ENCODE measurements around the gene YWHAG. TPM values are rescaled to one million over a fixed set of nuclear protein-coding genes. Genes with fewer than 3 reads are reported as not detected.
A peak's percentile ranks its signal among the peaks of the same experiment; 100 is the strongest.
"Not testable (repeated sequence)": the region's sequence is repeated elsewhere in the genome, so short reads cannot be mapped to it uniquely, and the experiment has no call there.

YWHAG gene
- total RNA-seq (2014; rRNA removed; shearing (Covaris generic)): 80.4 and 89.8 TPM in 2 replicates

DNA sequence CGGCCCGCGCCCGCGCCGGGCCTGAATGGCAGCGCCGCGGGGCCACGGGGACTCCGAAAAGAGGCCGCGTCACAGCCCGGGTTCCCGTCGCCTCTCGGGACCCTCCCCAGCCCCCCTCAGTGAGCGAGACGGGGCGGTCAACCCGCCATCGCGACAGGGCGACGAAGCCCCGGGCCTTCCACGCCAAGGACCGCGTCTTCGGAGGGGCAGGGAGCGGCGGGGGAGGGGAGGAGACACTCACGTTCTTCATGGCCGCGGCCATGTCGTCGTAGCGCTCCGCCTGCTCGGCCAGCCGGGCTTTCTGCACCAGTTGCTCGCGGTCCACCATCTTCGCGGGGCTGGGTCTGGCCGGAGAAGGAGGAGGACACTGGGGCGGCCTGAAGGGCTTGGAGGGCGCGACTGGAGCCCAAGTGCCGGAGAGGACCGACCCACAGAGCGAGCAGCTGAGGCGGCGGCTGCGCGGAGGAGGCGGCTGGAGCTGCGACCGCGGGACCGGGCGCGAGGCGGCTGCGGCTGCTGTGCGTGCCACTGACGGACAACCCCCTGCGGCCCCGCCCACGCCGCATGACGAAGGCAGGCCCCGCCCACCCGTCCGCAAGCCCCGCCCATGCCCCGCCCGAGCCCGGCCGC is at the start of gene YWHAG:
YWHAG (minus strand) TSS at position 511 of the 630 bp plus-strand sequence; CDS start at position 328, 183 bp downstream.
- peak; percentile 84 for DNase-seq (ENCODE audit: low read depth)

DNA sequence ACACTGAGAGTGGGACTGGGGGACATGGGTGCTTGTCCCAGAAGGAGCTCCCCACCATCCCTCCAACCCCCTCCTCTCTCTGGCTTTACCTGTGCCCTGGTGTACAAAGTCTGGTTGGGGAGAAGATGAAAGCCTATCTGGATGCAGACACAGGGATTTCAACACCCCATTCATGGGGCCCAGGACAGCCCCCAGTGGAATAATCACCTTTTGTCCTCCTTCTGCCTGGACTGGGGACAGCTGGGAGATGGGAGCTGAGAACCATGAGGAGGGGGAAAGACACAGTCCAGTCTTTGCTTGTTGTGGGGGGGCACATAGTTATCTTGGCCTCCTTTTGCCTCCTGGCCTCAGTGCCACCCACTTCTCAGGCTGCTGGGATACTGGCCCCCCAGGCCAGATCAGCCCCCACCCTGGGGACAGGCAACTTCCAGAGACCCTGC is 49.4 kb upstream of the YWHAG start:
- no peak for DNase-seq (ENCODE audit: low read depth)

DNA sequence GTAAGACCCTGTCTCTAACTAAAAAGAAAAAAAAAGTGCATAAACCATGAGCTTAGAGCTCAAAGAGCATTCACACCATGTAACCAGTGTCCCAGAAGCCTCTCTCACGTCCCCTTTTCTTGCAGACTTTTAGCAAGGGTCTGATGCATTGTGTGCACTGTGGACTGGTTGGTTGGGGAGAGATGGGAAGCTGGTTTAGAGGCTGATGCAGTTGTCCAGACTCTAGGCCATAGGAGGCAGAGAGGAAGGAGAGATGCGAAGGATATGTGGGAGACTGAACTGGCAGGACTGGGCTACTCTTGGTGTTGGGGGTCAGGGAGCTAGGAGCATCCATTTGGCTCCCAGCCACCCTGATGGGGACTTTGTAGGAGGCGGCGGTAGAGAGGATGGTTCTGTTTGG is 48.9 kb upstream of the YWHAG start:
- DNase-seq (ENCODE audit: low read depth): no peak

DNA sequence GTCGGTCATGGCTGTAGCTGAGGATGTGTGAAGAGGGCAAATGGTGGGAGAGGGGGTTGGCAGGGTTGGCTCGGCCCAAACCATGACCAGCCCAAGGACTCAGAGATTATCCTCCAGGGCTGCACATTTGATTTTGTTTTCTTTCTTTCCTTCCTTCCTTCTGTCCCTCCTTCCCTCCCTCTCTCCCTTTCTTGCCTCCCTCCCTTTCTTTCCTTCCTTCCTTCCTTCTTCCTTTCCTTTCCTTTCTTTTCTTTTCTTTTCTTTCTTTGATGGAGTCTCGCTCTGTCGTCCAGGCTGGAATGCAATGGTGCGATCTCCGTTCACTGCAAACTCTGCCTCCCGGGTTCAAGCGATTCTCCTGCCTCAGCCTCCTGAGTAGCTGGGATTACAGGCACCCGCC is 46.9 kb upstream of the YWHAG start:
- no peak for DNase-seq (ENCODE audit: low read depth)

GRCh38 chr7:76403780-76404494 is 45.1 kb upstream of the YWHAG start:
- no peak for DNase-seq (ENCODE audit: low read depth)

DNA sequence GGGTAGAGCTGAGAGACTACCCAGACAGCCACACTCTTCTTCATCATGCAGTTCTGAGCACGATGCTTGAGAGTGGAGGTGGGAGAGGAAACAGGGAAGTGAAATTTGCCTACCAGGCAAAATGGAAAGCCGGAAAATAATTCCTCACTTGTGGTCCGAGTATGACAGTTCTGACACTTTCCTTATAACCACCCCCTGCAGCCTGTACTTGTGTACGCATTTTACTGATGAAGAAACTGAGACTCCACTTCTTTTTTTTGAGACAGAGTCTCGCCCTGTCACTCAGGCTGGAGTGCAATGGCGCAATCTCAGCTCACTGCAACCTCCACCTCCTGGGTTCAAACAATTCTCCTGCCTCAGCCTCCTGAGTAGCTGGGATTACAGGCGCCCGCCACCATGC is 44.3 kb upstream of the YWHAG start:
- not testable (repeated sequence) for DNase-seq (ENCODE audit: low read depth)

DNA sequence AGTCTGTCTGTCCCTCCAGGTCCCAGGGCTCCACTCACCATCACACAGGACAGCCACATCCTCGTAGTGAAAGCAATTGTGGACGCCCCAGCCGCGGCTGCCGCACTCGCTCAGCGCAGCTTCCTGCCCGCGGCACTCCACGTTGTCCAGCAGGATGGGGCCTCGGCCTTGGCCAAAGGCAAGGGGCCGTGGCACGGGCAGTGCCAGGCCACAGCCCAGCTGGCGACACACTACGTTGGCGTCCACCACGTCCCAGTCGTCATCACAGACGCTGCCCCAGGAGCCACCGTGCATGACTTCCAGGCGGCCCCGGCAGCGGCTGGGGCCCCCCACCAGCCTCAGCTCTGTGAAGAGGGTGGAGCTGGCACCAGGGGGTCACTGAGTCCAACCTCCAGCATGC is 41.5 kb upstream of the YWHAG start:
- DNase-seq (ENCODE audit: low read depth): no peak

- peak; percentile 80 for DNase-seq (ENCODE audit: low read depth)
Measured at GRCh38 chr7:76397409-76398183, 38.8 kb upstream of the YWHAG start.

GRCh38 chr7:76396864-76397263 is 38.1 kb upstream of the YWHAG start:
- no peak for DNase-seq (ENCODE audit: low read depth)

DNA sequence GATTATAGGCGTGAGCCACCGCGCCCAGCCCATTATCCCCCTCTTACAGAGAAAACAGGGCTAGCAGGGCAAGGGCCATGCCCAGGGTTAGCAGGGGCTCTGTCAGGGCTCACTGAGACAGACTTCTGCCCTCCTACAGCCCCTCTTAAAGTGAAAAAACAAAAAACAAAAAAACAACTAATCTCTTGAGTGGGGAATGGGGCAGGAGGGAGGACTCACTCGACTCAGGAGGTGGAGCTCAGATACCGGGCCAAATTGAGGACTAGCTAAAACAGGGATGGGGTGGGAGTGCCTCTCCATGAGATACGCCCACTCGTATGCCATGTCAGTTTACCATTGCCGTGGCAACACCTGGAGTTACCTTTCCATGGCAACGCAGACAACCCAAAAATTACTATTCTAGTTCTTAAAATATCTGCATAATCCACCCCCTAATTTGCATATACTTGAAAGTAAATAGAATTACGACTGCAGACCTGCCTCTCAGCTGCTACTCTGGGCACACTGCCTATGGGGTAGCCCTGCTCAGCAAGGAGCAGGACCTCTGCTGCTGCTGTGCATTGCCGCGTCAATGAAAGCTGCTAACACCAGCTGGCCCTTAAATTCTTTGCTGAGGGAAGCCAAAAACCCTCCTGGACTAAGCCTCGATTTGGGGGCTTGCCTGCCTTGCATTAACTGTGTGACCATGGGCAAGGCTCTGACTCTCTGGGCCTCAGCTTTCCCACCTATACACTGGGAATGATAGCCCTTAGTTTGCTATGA is 37.4 kb upstream of the YWHAG start:
- no peak for DNase-seq (ENCODE audit: low read depth)

DNA sequence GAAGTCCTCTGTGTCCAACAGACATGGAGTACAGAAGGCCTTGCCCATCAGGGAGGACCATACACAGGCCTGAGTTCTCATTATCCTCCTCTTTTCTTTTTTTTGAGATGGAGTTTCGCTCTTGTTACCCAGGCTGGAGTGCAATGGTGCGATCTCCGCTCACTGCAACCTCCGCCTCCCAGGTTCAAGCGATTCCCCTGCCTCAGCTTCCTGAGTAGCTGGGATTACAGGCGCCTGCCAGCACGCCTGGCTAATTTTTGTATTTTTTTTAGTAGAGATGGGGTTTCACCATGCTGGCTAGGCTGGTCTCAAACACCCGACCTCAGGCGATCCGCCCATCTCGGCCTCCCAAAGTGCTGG is 36.8 kb upstream of the YWHAG start:
- DNase-seq (ENCODE audit: low read depth): not testable (repeated sequence)

DNA sequence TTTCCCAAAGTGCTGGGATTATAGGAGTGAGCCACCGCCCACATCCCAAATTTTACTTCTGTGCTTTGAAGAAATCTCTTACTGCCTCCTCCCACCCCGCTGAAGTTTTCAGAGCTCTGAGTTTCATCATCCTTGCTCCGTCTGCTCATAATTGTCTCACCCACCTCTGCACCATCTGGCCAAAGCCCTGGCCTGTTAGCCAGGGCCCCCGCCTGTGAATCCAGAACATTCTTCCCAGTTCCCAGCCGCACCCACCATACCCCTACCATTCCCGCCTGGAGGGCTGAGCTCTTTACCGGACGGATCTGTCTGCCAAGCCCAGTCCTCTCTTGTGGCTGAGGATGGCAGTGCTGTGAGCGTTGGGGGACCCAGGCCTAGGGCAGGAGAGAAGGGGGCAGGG is 36.2 kb upstream of the YWHAG start:
- DNase-seq (ENCODE audit: low read depth): no peak

- peak; percentile 89 for DNase-seq (ENCODE audit: low read depth)
Measured at GRCh38 chr7:76393116-76394031, 34.6 kb upstream of the YWHAG start.

DNA sequence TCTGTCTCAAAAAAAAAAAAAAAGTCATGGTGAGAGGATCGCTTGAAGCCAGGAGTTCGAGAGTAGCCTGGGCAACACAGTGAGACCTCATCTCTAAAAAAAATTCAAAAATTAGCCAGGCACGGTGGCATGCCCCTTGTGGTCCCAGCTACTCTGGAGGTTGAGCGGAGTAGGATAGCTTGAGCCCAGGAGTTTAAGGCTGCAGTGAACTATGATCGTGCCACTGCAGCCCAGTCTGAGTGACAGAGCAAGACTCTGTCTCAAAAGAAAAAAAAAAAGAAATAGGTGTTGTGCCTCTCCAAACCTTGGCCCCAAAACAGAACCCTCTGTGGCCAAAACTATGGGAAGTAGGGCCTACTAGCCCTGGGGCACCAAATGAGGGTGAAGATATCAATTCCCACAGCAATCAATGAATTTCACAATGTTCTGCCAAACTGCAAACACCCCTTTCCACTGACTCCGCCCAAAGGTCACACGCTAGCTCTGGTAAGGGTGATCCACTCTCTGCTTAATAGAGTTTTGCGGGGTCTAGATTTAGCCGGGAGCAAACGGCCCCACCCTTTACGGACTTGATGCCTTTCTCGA is 33.8 kb upstream of the YWHAG start:
- no peak for DNase-seq (ENCODE audit: low read depth)

DNA sequence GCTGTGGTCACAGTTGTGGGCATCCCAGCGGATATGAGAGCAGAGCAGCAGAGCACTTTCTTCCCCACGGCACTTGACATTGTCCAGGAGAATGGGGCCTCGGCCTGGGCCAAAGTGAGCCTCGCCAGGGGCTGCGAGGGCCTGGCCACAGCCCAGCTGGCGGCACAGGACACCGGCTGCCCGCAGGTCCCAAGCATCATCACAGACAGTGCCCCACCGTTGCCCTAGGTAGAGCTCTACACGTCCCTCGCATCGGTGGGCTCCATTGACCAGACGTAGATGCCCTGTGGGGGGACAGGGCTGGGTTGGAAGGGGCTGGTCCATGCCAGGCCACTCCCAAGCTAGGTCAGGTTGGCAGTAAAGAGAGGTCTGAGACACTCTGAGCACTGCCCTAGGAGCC is 31.3 kb upstream of the YWHAG start:
- no peak for DNase-seq (ENCODE audit: low read depth)

DNA sequence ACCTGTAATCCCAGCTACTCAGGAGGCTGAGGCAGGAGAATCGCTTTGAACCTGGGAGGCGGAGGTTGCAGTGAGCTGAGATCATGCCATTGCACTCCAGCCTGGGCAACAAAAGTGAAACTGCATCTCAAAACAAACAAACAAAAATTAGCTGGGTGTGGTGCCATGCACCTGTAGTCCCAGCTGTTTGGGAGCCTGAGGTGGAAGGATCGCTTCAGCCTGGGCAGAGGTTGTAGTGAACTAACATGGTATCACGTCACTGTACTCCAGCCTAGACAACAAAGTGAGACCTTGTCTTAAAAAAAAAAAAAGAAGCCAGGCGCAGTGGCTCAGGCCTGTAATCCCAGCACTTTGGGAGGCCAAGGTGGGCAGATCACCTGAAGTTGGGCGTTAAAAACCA is 29.0 kb upstream of the YWHAG start:
- DNase-seq (ENCODE audit: low read depth): not testable (repeated sequence)

GRCh38 chr7:76386691-76387260 is 28.0 kb upstream of the YWHAG start:
- DNase-seq (ENCODE audit: low read depth): peak; percentile 34

DNA sequence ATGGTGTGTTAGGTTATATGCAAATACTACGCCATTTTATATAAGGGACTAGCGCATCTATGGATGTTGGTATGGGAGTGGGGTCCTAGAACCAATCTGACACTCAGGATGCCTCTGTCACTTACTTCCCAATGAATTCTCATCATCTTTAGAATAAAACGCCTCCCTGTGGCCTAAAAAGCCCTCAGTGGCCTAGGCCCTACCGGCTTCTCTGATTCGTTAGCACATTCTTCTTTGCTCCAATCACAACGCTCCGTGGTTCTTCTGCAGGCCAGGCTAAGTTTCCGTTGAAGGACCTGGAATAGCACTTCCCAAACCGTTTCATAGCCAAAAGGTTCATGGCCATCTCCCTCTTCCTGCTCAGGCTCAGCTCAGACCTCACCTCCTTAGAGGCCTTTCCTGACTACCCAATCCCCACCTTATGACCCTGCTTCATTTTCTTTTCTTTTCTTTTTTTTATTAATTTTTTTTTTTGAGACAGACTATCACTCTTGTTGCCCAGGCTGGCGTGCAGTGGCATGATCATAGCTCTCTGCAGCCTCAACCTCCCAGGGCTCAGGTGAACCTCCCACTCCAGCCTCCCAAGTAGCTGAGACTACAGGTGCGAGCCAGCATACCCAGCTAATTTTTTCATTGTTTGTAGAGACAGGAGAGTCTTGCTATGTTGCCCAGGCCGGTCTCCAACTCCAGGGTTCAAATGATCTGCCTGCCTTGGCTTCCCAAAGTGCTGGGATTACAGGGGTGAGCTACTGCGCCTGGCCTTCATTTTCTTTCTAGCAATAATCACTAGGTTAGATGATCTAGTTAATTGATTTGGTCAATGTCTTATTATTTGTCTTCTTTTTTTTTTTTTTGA is 24.5 kb upstream of the YWHAG start:
- DNase-seq (ENCODE audit: low read depth): no peak

GRCh38 chr7:76381814-76382213 is 23.0 kb upstream of the YWHAG start:
- DNase-seq (ENCODE audit: low read depth): no peak
